ENCODE results near the gene GRIP1.

GRIP1 gene

DNA sequence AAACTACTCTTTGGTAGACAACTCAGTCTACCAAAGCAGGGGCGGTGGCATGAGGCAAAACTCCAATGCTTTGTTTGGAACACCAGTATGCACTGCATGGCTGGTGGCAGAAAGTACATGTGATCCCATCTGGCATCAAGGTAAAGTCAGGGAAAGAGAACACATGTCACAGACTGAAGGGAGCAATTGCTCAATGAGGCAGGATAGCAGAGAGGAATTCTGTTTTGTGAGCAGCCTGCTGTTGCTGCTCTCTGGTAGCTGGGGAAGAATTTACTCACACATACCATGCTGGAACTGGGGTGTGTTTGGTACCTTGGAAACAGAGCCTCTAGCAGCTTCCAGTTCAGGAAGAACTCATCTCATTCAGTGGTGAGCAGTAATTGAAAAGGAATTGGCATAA, 291.8 kb downstream of the GRIP1 start:
- no peak for DNase-seq (ENCODE audit: low spot score)

GRCh38 chr12:66380769-66381535, 297.9 kb downstream of the GRIP1 start:
- DNase-seq (ENCODE audit: low spot score), result no peak

GRCh38 chr12:66379616-66380015, 299.3 kb downstream of the GRIP1 start:
- no peak for DNase-seq (ENCODE audit: low spot score)

DNA sequence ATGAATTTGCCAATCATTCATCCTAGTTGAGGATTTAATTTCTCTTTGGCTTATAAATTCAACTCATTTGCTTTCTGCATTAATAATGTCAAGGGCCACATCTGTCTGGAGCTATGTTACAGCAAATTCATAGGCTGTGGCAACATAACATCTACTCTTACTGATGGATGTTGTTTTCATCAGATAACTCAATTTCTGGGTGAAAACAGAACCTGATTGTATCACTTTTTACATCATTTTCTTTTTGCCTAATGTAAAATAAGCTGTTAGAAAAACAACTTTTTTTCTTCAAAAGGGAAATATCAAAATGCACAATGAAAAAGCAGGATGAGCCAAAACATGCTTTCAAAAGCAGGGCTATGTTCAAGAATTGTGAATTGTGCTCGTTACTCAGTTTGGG, 303.3 kb downstream of the GRIP1 start:
- no peak for DNase-seq (ENCODE audit: low spot score)

- no peak for DNase-seq (ENCODE audit: low spot score)
These were observed 306.9 kb downstream of the GRIP1 start for GRCh38 chr12:66371982-66372381.

DNA sequence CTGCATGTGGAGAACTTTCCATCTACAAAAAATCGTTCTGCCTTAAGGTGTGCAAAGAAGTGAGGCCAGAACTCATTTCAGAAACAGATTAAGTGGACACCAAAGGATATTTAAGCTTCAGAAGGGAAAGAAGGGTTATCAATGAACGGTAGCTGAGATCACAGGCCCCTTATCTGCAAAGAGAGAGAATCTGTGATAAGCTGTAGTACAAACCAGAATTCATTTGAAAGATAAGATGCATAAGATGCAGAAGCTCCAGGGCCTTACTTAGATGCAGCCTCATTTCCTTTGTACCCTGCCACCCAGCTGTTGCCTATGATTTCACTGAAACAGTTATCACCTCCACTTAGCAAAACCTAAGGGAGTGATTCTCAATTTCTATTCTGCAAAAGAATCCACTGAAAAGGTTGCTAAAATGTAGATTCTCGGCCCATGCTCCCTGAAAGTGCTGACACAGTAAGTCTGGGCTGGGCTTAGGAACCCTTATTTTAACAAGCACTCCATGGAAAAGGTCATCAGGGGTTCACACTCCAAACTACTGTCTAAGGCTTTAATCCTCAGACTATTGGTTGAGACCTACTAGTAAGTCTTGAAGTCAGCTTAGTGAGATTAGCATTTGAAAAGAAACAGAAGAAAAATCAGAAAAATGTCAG, 311.7 kb downstream of the GRIP1 start:
- no peak for DNase-seq (ENCODE audit: low spot score)

DNA sequence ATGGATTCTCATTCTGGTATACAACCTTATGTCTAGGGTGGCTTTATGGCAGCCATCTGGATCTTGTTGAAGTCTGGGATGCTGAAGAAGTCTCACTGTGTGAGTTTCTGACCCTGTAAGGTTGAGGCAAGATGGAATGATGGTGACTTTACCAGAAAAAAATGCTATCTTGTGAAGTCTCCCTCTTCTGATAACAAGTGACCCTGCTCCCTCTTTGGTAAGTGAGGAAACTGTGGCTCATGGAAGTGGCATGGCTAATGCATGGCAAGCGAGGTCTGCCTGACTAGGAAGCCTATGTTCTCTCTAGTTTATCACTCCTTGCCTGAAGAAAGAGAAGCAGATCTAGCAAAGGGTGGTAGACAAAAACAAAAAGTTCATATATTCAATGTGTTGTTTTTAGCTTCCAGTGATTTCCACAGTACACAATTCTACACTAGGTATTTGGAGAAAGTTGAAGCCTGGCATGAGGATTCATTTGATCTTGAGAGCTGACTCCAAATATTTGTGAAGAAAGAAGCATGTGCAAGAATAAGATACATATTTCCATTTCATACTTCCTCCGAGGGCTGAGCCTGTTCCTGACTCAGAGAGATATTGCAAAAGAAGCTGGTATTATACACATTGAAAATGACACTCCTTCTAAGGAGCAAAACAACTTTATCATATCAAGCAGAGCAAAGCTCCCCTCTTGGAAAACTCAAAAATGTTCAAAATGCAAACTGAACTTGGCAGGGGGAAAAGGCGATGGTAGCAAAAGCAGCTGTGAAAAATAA, 313.0 kb downstream of the GRIP1 start:
- no peak for DNase-seq (ENCODE audit: low spot score)

DNA sequence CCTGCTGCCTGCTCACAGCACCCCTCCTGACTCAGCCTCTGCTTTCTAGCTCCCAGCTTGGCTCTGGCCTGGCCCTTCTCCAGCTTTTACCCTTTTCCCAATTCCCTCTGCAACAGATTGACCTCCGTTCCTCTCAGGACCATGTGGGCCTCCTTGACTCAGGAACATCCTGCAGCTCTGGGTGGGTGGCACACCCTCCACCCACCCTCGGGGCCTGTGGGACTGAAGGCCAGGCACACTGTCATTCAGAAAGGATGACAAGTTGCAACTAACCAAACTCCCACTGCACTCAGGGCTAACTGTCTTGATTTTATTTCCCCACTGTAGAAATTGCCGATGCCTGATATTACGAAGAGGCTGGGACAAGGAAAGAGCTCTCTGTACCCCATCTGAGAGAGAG, 317.2 kb downstream of the GRIP1 start:
- no peak for DNase-seq (ENCODE audit: low spot score)

DNA sequence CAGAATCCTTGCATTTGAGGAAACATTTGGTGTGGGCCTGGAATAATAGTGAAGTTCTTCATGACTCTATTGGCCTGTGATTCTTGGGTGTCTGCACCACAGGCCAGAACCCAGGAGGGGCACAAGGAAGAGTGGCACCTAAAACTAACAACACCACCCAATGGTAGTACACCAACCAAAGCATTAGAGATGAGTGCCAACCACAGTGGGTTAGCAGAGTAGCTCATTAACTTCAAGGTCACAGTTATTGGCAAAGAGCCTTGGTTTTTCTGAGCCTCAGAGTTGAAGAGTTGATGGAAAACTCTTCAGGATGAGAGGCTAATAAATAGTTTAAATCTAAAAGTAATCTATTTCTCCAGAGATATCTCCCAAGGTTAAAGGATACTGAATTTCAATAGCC, 319.6 kb downstream of the GRIP1 start:
- no peak for DNase-seq (ENCODE audit: low spot score)

DNA sequence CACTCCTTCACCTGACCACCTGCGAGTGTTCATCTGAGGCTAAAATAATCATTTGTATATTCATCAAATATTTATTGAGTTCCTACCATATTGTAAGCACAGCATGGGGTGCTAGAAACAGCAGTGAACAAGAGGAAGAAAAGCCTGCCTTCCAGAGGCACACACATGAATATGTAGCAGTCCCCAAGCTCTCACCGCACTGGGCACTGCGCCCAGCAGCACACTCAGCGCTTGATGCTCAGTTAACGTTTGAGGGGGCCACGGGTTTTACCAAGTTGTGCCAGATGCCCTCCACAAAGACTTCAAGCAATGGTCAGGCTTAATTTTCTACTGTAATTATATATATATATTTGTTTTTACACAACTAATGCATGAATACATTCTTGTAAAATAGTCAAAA, 324.6 kb downstream of the GRIP1 start:
- DNase-seq (ENCODE audit: low spot score), result no peak

DNA sequence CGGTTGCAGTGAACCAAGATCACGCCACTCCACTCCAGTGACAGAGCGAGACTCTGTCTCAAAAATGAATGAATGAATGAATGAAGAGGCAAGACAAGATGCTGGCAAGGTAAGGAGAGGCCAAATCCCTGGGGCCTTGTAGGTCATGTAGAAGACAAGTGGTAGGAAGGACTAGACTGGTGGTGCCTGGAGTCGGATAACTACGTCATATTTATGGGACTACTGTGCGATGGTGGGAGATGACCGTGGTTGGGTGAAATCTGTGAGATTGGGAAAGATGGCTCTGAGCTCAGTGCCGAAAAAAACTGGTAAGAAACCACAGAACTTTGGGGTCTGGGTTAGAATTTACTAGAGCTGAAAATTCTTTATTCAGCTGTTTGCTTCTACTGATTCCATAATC, 326.0 kb downstream of the GRIP1 start:
- DNase-seq (ENCODE audit: low spot score), result no peak

DNA sequence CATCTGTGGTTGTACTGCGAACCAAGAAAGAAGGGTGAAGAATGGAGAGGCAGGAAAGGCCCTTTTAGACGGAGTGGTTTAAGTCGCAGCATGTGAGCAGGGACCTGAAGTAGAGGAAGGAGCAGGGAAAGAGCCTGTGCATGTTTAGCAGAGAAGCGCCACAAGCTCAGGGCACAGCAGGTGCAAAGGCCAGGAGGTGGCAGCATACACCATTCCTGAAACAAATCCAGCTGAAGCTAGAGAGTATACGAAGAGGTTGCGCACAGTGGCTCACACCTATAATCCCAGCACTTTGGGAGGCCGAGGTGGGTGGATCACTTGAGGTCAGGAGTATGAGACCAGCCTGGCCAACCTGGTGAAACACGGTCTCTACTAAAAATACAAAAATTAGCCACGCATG, 326.7 kb downstream of the GRIP1 start:
- peak; percentile 8 for DNase-seq (ENCODE audit: low spot score)

- DNase-seq (ENCODE audit: low spot score), result no peak
These were observed 327.6 kb downstream of the GRIP1 start for GRCh38 chr12:66351301-66351700.

DNA sequence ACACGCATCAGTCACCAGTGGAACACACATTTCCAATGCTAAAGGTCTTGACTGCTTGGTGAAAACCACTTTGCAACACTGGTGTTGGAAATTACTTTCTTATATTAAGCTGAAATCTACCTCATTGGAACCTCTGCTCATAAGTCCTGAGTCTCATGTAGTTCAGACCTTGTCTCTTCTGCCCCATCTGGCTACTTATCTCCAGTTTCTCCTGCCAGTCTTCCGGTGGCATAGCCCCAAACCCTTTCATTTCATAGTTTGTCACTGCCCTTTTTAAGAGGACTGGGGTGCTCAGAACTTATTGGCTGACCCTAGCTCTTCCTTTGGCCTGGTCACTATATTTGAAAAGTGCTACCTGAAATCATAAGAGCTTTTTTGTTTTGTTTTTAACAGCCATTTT, 332.9 kb downstream of the GRIP1 start:
- DNase-seq (ENCODE audit: low spot score), result no peak

- DNase-seq (ENCODE audit: low spot score), result no peak
These were observed 333.7 kb downstream of the GRIP1 start for GRCh38 chr12:66345212-66345611.

- no peak for DNase-seq (ENCODE audit: low spot score)
These were observed 337.8 kb downstream of the GRIP1 start for GRCh38 chr12:66341126-66341525.

DNA sequence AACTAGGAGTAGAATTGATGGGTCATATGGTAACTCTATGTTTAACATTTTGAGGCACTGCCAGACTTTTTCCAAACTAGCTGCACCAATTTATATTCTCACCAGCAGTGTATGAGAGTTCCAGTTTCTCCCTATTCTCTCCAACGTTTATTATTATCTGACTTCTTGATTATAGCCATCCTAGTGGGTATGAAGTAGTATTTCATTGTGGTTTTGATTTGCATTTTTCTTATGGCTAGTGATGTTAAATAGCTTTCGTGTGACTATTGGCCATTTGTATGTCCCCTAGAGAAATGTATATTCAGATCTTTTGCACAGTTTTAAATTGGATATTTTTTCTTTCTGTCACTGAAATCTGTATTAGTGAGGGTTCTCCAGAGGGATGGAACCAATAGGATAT, 338.7 kb downstream of the GRIP1 start:
- no peak for DNase-seq (ENCODE audit: low spot score)

- DNase-seq (ENCODE audit: low spot score), result no peak
These were observed 341.4 kb downstream of the GRIP1 start for GRCh38 chr12:66337381-66338010.

- DNase-seq (ENCODE audit: low spot score), result peak; percentile 12
These were observed 343.1 kb downstream of the GRIP1 start for GRCh38 chr12:66335746-66336145.

GRCh38 chr12:66331814-66332213, 347.1 kb downstream of the GRIP1 start:
- DNase-seq (ENCODE audit: low spot score), result no peak

DNA sequence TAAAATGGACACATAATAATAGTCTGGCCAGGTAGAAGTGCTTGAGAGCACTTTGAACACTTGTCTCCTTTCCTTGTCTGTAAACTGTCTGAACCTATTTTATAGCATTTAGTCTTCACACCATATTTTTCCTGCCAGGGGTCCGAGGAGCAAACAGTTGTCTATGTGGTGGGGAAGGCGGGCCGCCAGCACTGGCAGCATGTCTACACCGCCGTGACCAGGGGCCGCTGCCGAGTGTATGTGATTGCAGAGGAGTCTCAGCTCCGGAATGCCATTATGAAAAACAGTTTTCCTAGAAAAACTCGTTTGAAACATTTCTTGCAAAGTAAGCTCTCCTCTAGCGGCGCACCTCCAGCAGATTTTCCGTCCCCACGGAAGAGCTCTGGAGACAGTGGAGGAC, 347.9 kb downstream of the GRIP1 start:
- DNase-seq (ENCODE audit: low spot score), result no peak

DNA sequence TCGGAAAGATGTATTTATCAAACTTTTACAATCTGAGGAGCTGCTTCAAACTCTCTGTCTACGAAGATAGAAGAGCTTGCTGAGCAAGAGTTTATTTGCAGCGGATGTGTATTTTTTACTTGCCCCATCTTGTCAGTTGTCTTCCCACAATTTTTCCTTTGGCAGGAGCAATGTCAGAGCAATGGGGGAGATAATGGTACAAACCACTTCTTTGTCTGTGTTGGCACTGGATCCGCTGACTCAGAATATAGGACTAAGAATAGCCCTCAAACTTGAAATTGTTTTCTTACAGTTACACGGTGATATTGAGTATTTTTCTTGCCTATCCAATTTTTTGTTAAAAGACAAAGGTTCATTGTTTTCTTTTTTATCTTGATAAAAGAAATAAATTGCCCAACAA, 348.9 kb downstream of the GRIP1 start:
- DNase-seq (ENCODE audit: low spot score), result no peak

GRCh38 chr12:66323017-66323416, 355.9 kb downstream of the GRIP1 start:
- no peak for DNase-seq (ENCODE audit: low spot score)
